Measurements from ENCODE around the gene CCDC24.

Gene CCDC24

GRCh38 chr1:44021156-44021555, 29.8 kb downstream of the CCDC24 start:
- in situ Hi-C loops (cut with HindIII; ENCODE audit: low sequenced_read_pairs): no loop called here
- no peak for DNase-seq (ENCODE audit: low read depth, low spot score)
- no peak overlapping the region for H3K4me3 ChIP-seq (ENCODE audit: low read depth, low read length)
- TF ChIP-seq CTCF (IDR thresholded peaks at IDR 0.05; ENCODE audit: low read depth, low read length): no peak

- no peak overlapping the region for H3K4me3 ChIP-seq (ENCODE audit: low read depth, low read length)
- TF ChIP-seq CTCF (IDR thresholded peaks at IDR 0.05; ENCODE audit: low read depth, low read length): peak; percentile 7
- no peak for DNase-seq (ENCODE audit: low read depth, low spot score)
- in situ Hi-C loops (cut with HindIII; ENCODE audit: low sequenced_read_pairs): no loop called here
Observed at GRCh38 chr1:44021581-44022321, 30.4 kb downstream of the CCDC24 start.

GRCh38 chr1:44024031-44024902, 32.9 kb downstream of the CCDC24 start:
- no peak for DNase-seq (ENCODE audit: low read depth, low spot score)
- in situ Hi-C loops (cut with HindIII; ENCODE audit: low sequenced_read_pairs): no loop called here
- no peak for TF ChIP-seq CTCF (IDR thresholded peaks at IDR 0.05; ENCODE audit: low read depth, low read length)
- H3K4me3 ChIP-seq (ENCODE audit: low read depth, low read length): no peak overlapping the region

GRCh38 chr1:44024903-44025525, 33.6 kb downstream of the CCDC24 start:
- DNase-seq (ENCODE audit: low read depth, low spot score): peak; percentile 64
- in situ Hi-C loops (cut with HindIII; ENCODE audit: low sequenced_read_pairs): no loop called here
- TF ChIP-seq CTCF (IDR thresholded peaks at IDR 0.05; ENCODE audit: low read depth, low read length): no peak
- no peak overlapping the region for H3K4me3 ChIP-seq (ENCODE audit: low read depth, low read length)

- DNase-seq (ENCODE audit: low read depth, low spot score): no peak
- in situ Hi-C loops (cut with HindIII; ENCODE audit: low sequenced_read_pairs): no loop called here
- TF ChIP-seq CTCF (IDR thresholded peaks at IDR 0.05; ENCODE audit: low read depth, low read length): no peak
- no peak overlapping the region for H3K4me3 ChIP-seq (ENCODE audit: low read depth, low read length)
Observed at GRCh38 chr1:44025816-44026215, 34.4 kb downstream of the CCDC24 start.

- no peak overlapping the region for H3K4me3 ChIP-seq (ENCODE audit: low read depth, low read length)
- no peak for DNase-seq (ENCODE audit: low read depth, low spot score)
- in situ Hi-C loops (cut with HindIII; ENCODE audit: low sequenced_read_pairs): no loop called here
- no peak for TF ChIP-seq CTCF (IDR thresholded peaks at IDR 0.05; ENCODE audit: low read depth, low read length)
Observed at GRCh38 chr1:44027320-44027719, 35.9 kb downstream of the CCDC24 start.
